ENCODE data around the gene PTPRN. TPM values are rescaled to one million over a fixed set of nuclear protein-coding genes. Genes with fewer than 3 reads are reported as not detected.

PTPRN gene
- total and polyA plus RNA-seq, 2 of the 8 experiments (the other 6 are each of a cell fraction or from before 2014, with no cell fraction given): 5.4 to 8.2 TPM

DNA sequence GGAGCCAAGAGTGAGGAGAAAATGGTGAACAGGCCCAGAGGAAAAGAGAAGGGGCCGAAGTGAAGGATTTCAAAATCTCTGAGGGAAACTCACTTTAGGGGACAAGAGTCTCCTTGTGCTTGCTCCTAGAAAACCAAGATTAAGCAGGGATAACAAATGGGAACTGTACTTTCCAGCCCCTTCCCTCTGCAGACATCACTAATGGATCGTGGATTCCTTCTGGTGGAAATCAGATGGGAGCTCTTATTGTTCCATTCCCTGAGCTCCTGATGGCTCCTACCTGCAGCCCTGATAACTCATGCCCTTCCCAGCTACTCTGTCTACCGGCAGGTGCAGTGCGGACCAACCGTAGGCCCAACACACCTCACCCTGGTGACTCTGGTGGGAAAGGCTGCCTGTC, 43.9 kb upstream of the PTPRN start:
- no peak for TF ChIP-seq JUND (IDR thresholded peaks at IDR 0.05; ENCODE audit: low read length)
- no peak for TF ChIP-seq EP300 (IDR thresholded peaks at IDR 0.05; ENCODE audit: borderline replicate concordance in 1 of 2, low read depth in 2 of 2, low read length in 2 of 2)
- TF ChIP-seq CHD1 (IDR thresholded peaks at IDR 0.05; ENCODE audit: low read depth, low read length): no peak
- TF ChIP-seq, protein P1, sequence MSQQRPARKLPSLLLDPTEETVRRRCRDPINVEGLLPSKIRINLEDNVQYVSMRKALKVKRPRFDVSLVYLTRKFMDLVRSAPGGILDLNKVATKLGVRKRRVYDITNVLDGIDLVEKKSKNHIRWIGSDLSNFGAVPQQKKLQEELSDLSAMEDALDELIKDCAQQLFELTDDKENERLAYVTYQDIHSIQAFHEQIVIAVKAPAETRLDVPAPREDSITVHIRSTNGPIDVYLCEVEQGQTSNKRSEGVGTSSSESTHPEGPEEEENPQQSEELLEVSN (IDR thresholded peaks at IDR 0.05): no peak
- no peak for TF ChIP-seq CEBPB (IDR thresholded peaks at IDR 0.05; ENCODE audit: low read depth, low read length)
- no peak for TF ChIP-seq SIX5 (IDR thresholded peaks at IDR 0.05; ENCODE audit: low read depth, low read length)
- no peak overlapping the region for H4K91ac ChIP-seq (replicated peaks; ENCODE audit: insufficient read length, low read length)
- FAIRE-seq (no peak), DNase-seq (ENCODE audit: low read depth in 1 of 2, low spot score in 2 of 2) (no peak)
- no peak overlapping the region for H2BK5ac ChIP-seq (ENCODE audit: low read depth, low read length)
- 73% methylated on average over 5 of the region's 5 CpGs; no CpG with 5 or more reads in 1 of the 2 experiments for WGBS, 2 experiments (ENCODE audit: extremely low coverage in 1 of 2, insufficient coverage in 1 of 2, insufficient read length in 1 of 2, insufficient replicate concordance in 2 of 2, low coverage in 1 of 2, low lambda C conversion rate in 2 of 2, missing lambda C conversion rate in 1 of 2)
- peaks cover 2% of the 10 kb centered on the region; the same call in 1 of the 2 replicates for H3K23me2 ChIP-seq (ENCODE audit: low read depth, low read length)
- no peak overlapping the region for H3K9ac ChIP-seq (replicated peaks in 1 of 4; ENCODE audit: extremely low read depth in 1 of 4, low read depth in 3 of 4, low read length in 3 of 4)
- H3K14ac ChIP-seq (ENCODE audit: insufficient read length): no peak overlapping the region
- ChIA-PET CTCF (ENCODE audit: partially characterized antibody) (interaction anchor here (0.6 to 8.0 kb wide), 28 partner anchors 8 to 319 kb away, joined by 3 to 91 read pairs (median 4); partner anchors contain the start of genes ANKZF1, ATG9A, GLB1L and RESP18), POLR2A (ENCODE audit: partially characterized antibody) (interaction anchor here (0.6 kb wide), 1 partner anchor 104 kb away, joined by 4 read pairs; no protein-coding TSS in a partner anchor)
- peaks cover 0 to 3% (median 2%) of the 10 kb centered on the region in 4 experiments; a peak in 3 of 7 replicates for H3K4me1 ChIP-seq (replicated peaks in 1 of 4; ENCODE audit: control insufficient read depth in 3 of 4, insufficient read depth in 4 of 4, low read length in 3 of 4)
- no peaks in the 10 kb centered on the region for H4K20me1 ChIP-seq (replicated peaks in 1 of 2; ENCODE audit: control insufficient read depth in 1 of 2, insufficient read depth in 2 of 2, low read length in 2 of 2)
- H3K23ac ChIP-seq (ENCODE audit: insufficient read length): no peak overlapping the region
- H3K4ac ChIP-seq (replicated peaks; ENCODE audit: insufficient read length, low read depth, low read length): no peak overlapping the region
- H3K9me3 ChIP-seq (ENCODE audit: insufficient read depth in 2 of 2, low read depth in 1 of 2, low read length in 1 of 2): no peaks in the 10 kb centered on the region
- no peak overlapping the region for H4K5ac ChIP-seq (ENCODE audit: insufficient read length, low read depth, low read length)
- H3K27me3 ChIP-seq (replicated peaks in 1 of 4; ENCODE audit: control insufficient read depth in 3 of 4, extremely low read depth in 1 of 4, insufficient read depth in 3 of 4, low read length in 3 of 4): peaks cover 7 to 19% (median 12%) of the 10 kb centered on the region in 4 experiments
- H2BK15ac ChIP-seq (ENCODE audit: low read length): no peak overlapping the region
- H4K8ac ChIP-seq (ENCODE audit: extremely low read depth, insufficient read depth, low read length): no peak overlapping the region
- H3K36me3 ChIP-seq (ENCODE audit: control insufficient read depth in 2 of 4, insufficient read depth in 4 of 4, low read length in 3 of 4): no peaks in the 10 kb centered on the region
- no peak overlapping the region for H3K4me3 ChIP-seq (ENCODE audit: extremely low read depth in 1 of 4, insufficient read depth in 2 of 4, low read depth in 3 of 4, low read length in 4 of 4)
- H2BK20ac ChIP-seq (ENCODE audit: low read length): no peak overlapping the region
- H2AK5ac ChIP-seq (ENCODE audit: low read depth, low read length): no peak overlapping the region
- no peak overlapping the region for H2BK120ac ChIP-seq (replicated peaks; ENCODE audit: low read depth, low read length)
- H2BK12ac ChIP-seq (ENCODE audit: low read depth, low read length): no peak overlapping the region
- no peak overlapping the region for H2AFZ ChIP-seq (ENCODE audit: low read length)
- H3K4me2 ChIP-seq (ENCODE audit: insufficient read depth in 1 of 2, low read depth in 2 of 2, low read length in 2 of 2): no peak overlapping the region
- H3K56ac ChIP-seq (replicated peaks; ENCODE audit: insufficient read length, low read depth, low read length): no peak overlapping the region
- no peaks in the 10 kb centered on the region for H3K79me1 ChIP-seq (ENCODE audit: low read depth, low read length)
- no peak overlapping the region for H3K18ac ChIP-seq (ENCODE audit: extremely low read depth, low read length)
- no peaks in the 10 kb centered on the region for H3K79me2 ChIP-seq (ENCODE audit: control insufficient read depth in 1 of 2, insufficient read depth in 2 of 2, low read length in 2 of 2)
- no peak overlapping the region for H3K27ac ChIP-seq (ENCODE audit: low read depth, low read length)
